DMS153 treated with DMSO at 0.1 percent for 48 hours (cell line): Measurements from ENCODE around the gene IGDCC3.
"Not testable (repeated sequence)": the region's sequence is repeated elsewhere in the genome, so short reads cannot be mapped to it uniquely, and the experiment has no call there.

Source experiments
- DNase-seq: peaks from one replicate; lab custom pipeline; 2025; ENCODE audit not compliant: unreplicated experiment; lab: John Stamatoyannopoulos, UW

Gene IGDCC3

GRCh38 chr15:65371976-65372786 lies 5.6 kb downstream of the IGDCC3 start:
- no peak for DNase-seq

GRCh38 chr15:65370885-65371284 lies 6.9 kb downstream of the IGDCC3 start:
- no peak for DNase-seq

GRCh38 chr15:65369651-65370050 lies 8.2 kb downstream of the IGDCC3 start:
- DNase-seq = no peak

- DNase-seq = no peak
These were observed 8.6 kb downstream of the IGDCC3 start for GRCh38 chr15:65369212-65369547.

- no peak for DNase-seq
These were observed 9.2 kb downstream of the IGDCC3 start for GRCh38 chr15:65368302-65369211.

GRCh38 chr15:65366122-65366892 lies 11.5 kb downstream of the IGDCC3 start:
- DNase-seq = no peak

GRCh38 chr15:65365229-65365628 lies 12.6 kb downstream of the IGDCC3 start:
- no peak for DNase-seq

GRCh38 chr15:65363766-65364165 lies 14.0 kb downstream of the IGDCC3 start:
- DNase-seq = no peak

- no peak for DNase-seq
These were observed 14.5 kb downstream of the IGDCC3 start for GRCh38 chr15:65363306-65363705.

GRCh38 chr15:65362491-65362890 lies 15.3 kb downstream of the IGDCC3 start:
- no peak for DNase-seq

GRCh38 chr15:65361708-65362459 lies 15.9 kb downstream of the IGDCC3 start:
- no peak for DNase-seq

- DNase-seq = no peak
These were observed 17.3 kb downstream of the IGDCC3 start for GRCh38 chr15:65360506-65360905.

- DNase-seq = no peak
These were observed 21.8 kb downstream of the IGDCC3 start for GRCh38 chr15:65355988-65356353.

GRCh38 chr15:65355173-65355987 lies 22.4 kb downstream of the IGDCC3 start:
- no peak for DNase-seq

- DNase-seq = no peak
These were observed 23.0 kb downstream of the IGDCC3 start for GRCh38 chr15:65354835-65355172.

- DNase-seq = not testable (repeated sequence)
These were observed 25.8 kb downstream of the IGDCC3 start for GRCh38 chr15:65351972-65352371.

GRCh38 chr15:65349338-65349737 lies 28.5 kb downstream of the IGDCC3 start:
- DNase-seq = no peak

GRCh38 chr15:65347756-65348155 lies 30.0 kb downstream of the IGDCC3 start:
- not testable (repeated sequence) for DNase-seq

- no peak for DNase-seq
These were observed 30.8 kb downstream of the IGDCC3 start for GRCh38 chr15:65346856-65347598.
